H1 (cell line): ENCODE measurements around the gene INAVA. TPM values are rescaled to one million over a fixed set of nuclear protein-coding genes. Genes with fewer than 3 reads are reported as not detected.

Source experiments
- CTCF ChIA-PET: fragments of 300-600 bp; sonication (Branson Sonifier 250); formaldehyde crosslinking; loops from one replicate; lab custom pipeline; 2021; ENCODE audit not compliant: partially characterized antibody; lab: Charles Lee
- POLR2A ChIA-PET: fragments of 300-600 bp; sonication (Branson Sonifier 250); formaldehyde crosslinking; loops from one replicate; lab custom pipeline; 2021; ENCODE audit warnings: inconsistent platforms; ENCODE audit not compliant: partially characterized antibody; lab: Charles Lee
- DNase-seq, 2 experiments: peaks; one replicate each; pipeline versions ENCODE4 v3.0.0 to v3.0.0-alpha.2; 2010 to 2022; ENCODE audit warnings: low spot score in 2 of 2, low read depth in 1 of 2, mixed read lengths in 1 of 2
- FAIRE-seq: peaks from 2 replicates; lab custom pipeline; 2011; peaks lifted over from hg19 to GRCh38; lab: Jason Lieb, UNC
- H2AFZ ChIP-seq: 2 replicates; pipeline ENCODE4 v1.8.1; 2012; ENCODE audit warnings: low read length, inconsistent platforms
- H2AK5ac ChIP-seq: 2 replicates; pipeline ENCODE4 v1.6.1; 2013; ENCODE audit warnings: low read depth, low read length
- H2BK120ac ChIP-seq: replicated peaks from 2 replicates; pipeline ENCODE3; 2013; ENCODE audit warnings: low read depth, low read length, inconsistent platforms
- H2BK12ac ChIP-seq: 2 replicates; pipeline ENCODE4 v1.6.1; 2013; ENCODE audit warnings: low read depth, low read length
- H2BK15ac ChIP-seq: 2 replicates; pipeline ENCODE4 v1.6.1; 2013; ENCODE audit warnings: low read length
- H2BK20ac ChIP-seq: 2 replicates; pipeline ENCODE4 v1.6.1; 2013; ENCODE audit warnings: low read length
- H2BK5ac ChIP-seq: 2 replicates; pipeline ENCODE4 v1.6.1; 2013; ENCODE audit warnings: low read depth, low read length
- H3K14ac ChIP-seq: 2 replicates; pipeline ENCODE4 v1.6.1; 2013; ENCODE audit warnings: inconsistent platforms; ENCODE audit not compliant: insufficient read length
- H3K18ac ChIP-seq: 2 replicates; pipeline ENCODE4 v1.6.1; 2013; ENCODE audit warnings: low read length; ENCODE audit errors: extremely low read depth
- H3K23ac ChIP-seq: 2 replicates; pipeline ENCODE4 v1.6.1; 2013; ENCODE audit warnings: inconsistent platforms; ENCODE audit not compliant: insufficient read length
- H3K23me2 ChIP-seq: 2 replicates; pipeline ENCODE4 v1.6.1; 2013; ENCODE audit warnings: low read depth, low read length
- H3K27ac ChIP-seq: 2 replicates; pipeline ENCODE4 v1.6.1; 2011; ENCODE audit warnings: low read depth, low read length, inconsistent platforms
- H3K27me3 ChIP-seq, 4 experiments: replicated peaks in 1 of 4; 1 replicate in 1 of 4; 2 replicates in 3 of 4; pipeline versions ENCODE4 v1.6.1 to v1.8.1; 2011 to 2013; ENCODE audit warnings: low read length in 3 of 4, mild to moderate bottlenecking in 3 of 4, inconsistent platforms in 2 of 4, mixed read lengths in 2 of 4, moderate library complexity in 1 of 4; ENCODE audit not compliant: control insufficient read depth in 3 of 4, insufficient read depth in 3 of 4; ENCODE audit errors: extremely low read depth in 1 of 4
- H3K36me3 ChIP-seq, 4 experiments: 2 replicates each; pipeline versions ENCODE4 v1.6.1 to v1.8.1; 2011 to 2013; ENCODE audit warnings: mild to moderate bottlenecking in 4 of 4, low read length in 3 of 4, moderate library complexity in 2 of 4, control low read depth in 1 of 4, inconsistent platforms in 1 of 4; ENCODE audit not compliant: insufficient read depth in 4 of 4, control insufficient read depth in 2 of 4
- H3K4ac ChIP-seq: replicated peaks from 2 replicates; pipeline ENCODE3; 2013; ENCODE audit warnings: low read length, low read depth, mixed read lengths, inconsistent platforms; ENCODE audit not compliant: insufficient read length
- H3K4me1 ChIP-seq, 4 experiments: replicated peaks in 1 of 4; 1 replicate in 1 of 4; 2 replicates in 3 of 4; pipeline versions ENCODE4 v1.6.1 to v1.8.1; 2011 to 2013; ENCODE audit warnings: low read length in 3 of 4, inconsistent platforms in 2 of 4, mixed read lengths in 1 of 4; ENCODE audit not compliant: insufficient read depth in 4 of 4, control insufficient read depth in 3 of 4
- H3K4me2 ChIP-seq, 2 experiments: 2 replicates each; pipeline versions ENCODE4 v1.6.1 to v1.8.1; 2011 to 2013; ENCODE audit warnings: low read depth in 2 of 2, low read length in 2 of 2, control low read depth in 1 of 2, inconsistent platforms in 1 of 2, mild to moderate bottlenecking in 1 of 2; ENCODE audit not compliant: insufficient read depth in 1 of 2
- H3K4me3 ChIP-seq, 4 experiments: fragments of 200-600, 300-600 bp in 1 of 4; sonication (generic), shearing (Covaris generic), sonication (Bioruptor Twin) in 1 of 4; 2 replicates each; pipeline versions ENCODE4 v1.5.1 to v1.8.1; 2011 to 2016; ENCODE audit warnings: low read length in 4 of 4, low read depth in 3 of 4, control low read depth in 2 of 4, inconsistent platforms in 2 of 4, mild to moderate bottlenecking in 2 of 4, mixed read lengths in 1 of 4, moderate library complexity in 1 of 4; ENCODE audit not compliant: insufficient read depth in 2 of 4; ENCODE audit errors: extremely low read depth in 1 of 4
- H3K56ac ChIP-seq: replicated peaks from 2 replicates; pipeline ENCODE3; 2013; ENCODE audit warnings: low read depth, mild to moderate bottlenecking, mixed read lengths, low read length, inconsistent platforms; ENCODE audit not compliant: insufficient read length
- H3K79me1 ChIP-seq: 2 replicates; pipeline ENCODE4 v1.6.1; 2013; ENCODE audit warnings: low read depth, low read length, control low read depth
- H3K79me2 ChIP-seq, 2 experiments: 2 replicates each; pipeline versions ENCODE4 v1.6.1 to v1.8.1; 2012 to 2013; ENCODE audit warnings: low read length in 2 of 2, mild to moderate bottlenecking in 2 of 2, inconsistent platforms in 1 of 2; ENCODE audit not compliant: insufficient read depth in 2 of 2, control insufficient read depth in 1 of 2
- H3K9ac ChIP-seq, 4 experiments: replicated peaks in 1 of 4; 1 replicate in 1 of 4; 2 replicates in 3 of 4; pipeline versions ENCODE4 v1.6.1 to v1.8.1; 2011 to 2013; ENCODE audit warnings: low read depth in 3 of 4, low read length in 3 of 4, control low read depth in 2 of 4, mild to moderate bottlenecking in 2 of 4, moderate library complexity in 2 of 4, inconsistent platforms in 1 of 4; ENCODE audit errors: extremely low read depth in 1 of 4
- H3K9me3 ChIP-seq, 2 experiments: 2 replicates each; pipeline versions ENCODE4 v1.6.1 to v1.8.1; 2012 to 2013; ENCODE audit warnings: mild to moderate bottlenecking in 2 of 2, moderate library complexity in 2 of 2, control low read depth in 1 of 2, inconsistent platforms in 1 of 2, low read depth in 1 of 2, low read length in 1 of 2, mixed read lengths in 1 of 2; ENCODE audit not compliant: insufficient read depth in 2 of 2
- H4K20me1 ChIP-seq, 2 experiments: replicated peaks in 1 of 2; 2 replicates each; pipeline versions ENCODE3 to v1.8.1; 2011 to 2013; ENCODE audit warnings: inconsistent platforms in 2 of 2, low read length in 2 of 2, mild to moderate bottlenecking in 1 of 2; ENCODE audit not compliant: insufficient read depth in 2 of 2, control insufficient read depth in 1 of 2
- H4K5ac ChIP-seq: 2 replicates; pipeline ENCODE4 v1.6.1; 2013; ENCODE audit warnings: low read length, low read depth, mixed read lengths, inconsistent platforms; ENCODE audit not compliant: insufficient read length
- H4K8ac ChIP-seq: 2 replicates; pipeline ENCODE4 v1.8.0; 2013; ENCODE audit warnings: mild to moderate bottlenecking, moderate library complexity, low read length, inconsistent platforms; ENCODE audit not compliant: insufficient read depth; ENCODE audit errors: extremely low read depth
- H4K91ac ChIP-seq: replicated peaks from 2 replicates; pipeline ENCODE3; 2013; ENCODE audit warnings: low read length, mixed read lengths, inconsistent platforms; ENCODE audit not compliant: insufficient read length
- ATF2 ChIP-seq: IDR thresholded peaks from 2 replicates; pipeline ENCODE4 v1.6.1; 2012; ENCODE audit warnings: low read length, inconsistent platforms
- CBX8 ChIP-seq: fragments of 300-800, 300-1000 bp; sonication (generic); IDR thresholded peaks from 2 replicates; pipeline ENCODE4 v1.7.1; 2016; ENCODE audit warnings: low read depth, low read length, borderline replicate concordance
- EGR1 ChIP-seq: IDR thresholded peaks from 2 replicates; pipeline ENCODE4 v1.6.1; 2011; ENCODE audit warnings: low read depth, low read length, borderline replicate concordance
- FOSL1 ChIP-seq: IDR thresholded peaks from 2 replicates; pipeline ENCODE4 v1.6.1; 2011; ENCODE audit warnings: mild to moderate bottlenecking, low read depth, low read length, moderate library complexity; ENCODE audit not compliant: insufficient read depth
- JUND ChIP-seq: IDR thresholded peaks from 2 replicates; pipeline ENCODE4 v1.6.1; 2011; ENCODE audit warnings: mild to moderate bottlenecking, improper control_type of control experiment, low read length
- PHF8 ChIP-seq: fragments of 200-600 bp; sonication (generic); conservative IDR thresholded peaks from 2 replicates; pipeline ENCODE4 v1.7.1; 2012; ENCODE audit warnings: low read depth, mild to moderate bottlenecking, inconsistent platforms, low read length, moderate library complexity
- POU5F1 ChIP-seq: IDR thresholded peaks from 2 replicates; pipeline ENCODE4 v1.6.1; 2011; ENCODE audit warnings: low read depth, mild to moderate bottlenecking, low read length, moderate library complexity
- RBBP5 ChIP-seq: IDR thresholded peaks from 2 replicates; pipeline ENCODE4 v1.7.1; 2012; ENCODE audit warnings: low read depth, mild to moderate bottlenecking, inconsistent platforms, low read length, moderate library complexity, borderline replicate concordance
- SIRT6 ChIP-seq: IDR thresholded peaks from one replicate; pipeline ENCODE4 v1.7.1; 2012; ENCODE audit warnings: low read length, inconsistent platforms
- TCF12 ChIP-seq: IDR thresholded peaks from 2 replicates; pipeline ENCODE4 v1.6.1; 2011; ENCODE audit warnings: low read depth, mild to moderate bottlenecking, low read length
- WGBS, 2 experiments: shearing (Covaris generic) in 1 of 2; methylation state at CpG; one replicate each; pipeline versions ENCODE4 v1.1.6 to v1.1.7; 2013 to 2015; ENCODE audit warnings: low lambda C conversion rate in 2 of 2, mixed read lengths in 2 of 2, inconsistent platforms in 1 of 2, low coverage in 1 of 2, missing lambda C conversion rate in 1 of 2; ENCODE audit not compliant: insufficient replicate concordance in 2 of 2, insufficient coverage in 1 of 2, insufficient read length in 1 of 2; ENCODE audit errors: extremely low coverage in 1 of 2, missing lambda C conversion rate in 1 of 2; 5-methylcytosine and 5-hydroxymethylcytosine counted together
- polyA plus RNA-seq, 7 experiments: library from polyadenylated mRNA; depleted of rRNA in 3 of 7; stranded (reverse) in 5 of 7; unstranded in 2 of 7; fragments of >200 nt in 5 of 7; fragments of 200-250 nt in 2 of 7; gene quantifications; 1 replicate in 5 of 7; 2 replicates in 1 of 7; 4 replicates in 1 of 7; pipeline versions ENCODE4 v1.2.1 to v1.2.3, GENCODE V29; 2011 to 2013; ENCODE audit warnings: missing spikeins in 2 of 7, mixed read lengths in 2 of 7
- total RNA-seq: library from RNA; stranded (reverse); fragmentation: NEBNext Ultra II Directional; extraction: Animal tissue kit (Norgen Biotek cat#: 25700); gene quantifications from 2 replicates; pipeline ENCODE4 v1.2.1, GENCODE V29; 2021

The INAVA gene
- total and polyA plus RNA-seq, 2 of the 8 experiments (the other 6 are each of a cell fraction or from before 2014, with no cell fraction given), result 46.8 to 49.3 TPM

DNA sequence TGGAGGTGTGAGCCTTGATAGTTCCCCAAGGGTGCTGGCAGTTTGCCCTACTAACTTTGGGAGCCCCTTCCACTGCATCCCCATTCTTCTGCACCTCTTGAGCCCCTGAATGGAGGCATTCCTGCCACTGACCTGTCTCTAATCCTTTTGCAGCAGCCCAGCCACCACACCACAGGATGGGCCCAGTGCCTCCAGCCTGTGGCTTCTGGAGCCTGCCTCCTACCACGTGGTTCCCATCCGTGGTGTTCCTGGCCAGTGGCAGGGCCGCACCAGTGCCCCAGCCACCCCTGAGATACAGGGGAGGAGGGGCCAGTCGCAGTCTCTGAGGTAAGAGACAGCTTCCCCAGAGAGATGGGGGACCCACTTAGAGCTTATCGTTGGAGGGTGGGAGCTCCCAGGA lies 14.4 kb downstream of the INAVA start:
- TF ChIP-seq JUND, result no peak
- TF ChIP-seq POU5F1, result no peak
- no peak for TF ChIP-seq SIRT6
- TF ChIP-seq TCF12, result no peak
- TF ChIP-seq RBBP5, result no peak
- no peak for TF ChIP-seq ATF2
- no peak for TF ChIP-seq PHF8
- TF ChIP-seq CBX8, result no peak
- no peak for TF ChIP-seq FOSL1
- TF ChIP-seq EGR1, result no peak
- no peaks in the 10 kb centered on the region for H3K79me2 ChIP-seq
- no peak overlapping the region for H3K23ac ChIP-seq
- H2BK5ac ChIP-seq, result no peak overlapping the region
- H2BK12ac ChIP-seq, result no peak overlapping the region
- H2BK120ac ChIP-seq, result no peak overlapping the region
- H2BK20ac ChIP-seq, result no peak overlapping the region
- H3K56ac ChIP-seq, result no peak overlapping the region
- no peak overlapping the region for H2BK15ac ChIP-seq
- FAIRE-seq, result no peak
- H3K4ac ChIP-seq, result no peak overlapping the region
- no peaks in the 10 kb centered on the region for H3K27me3 ChIP-seq
- no peak overlapping the region for H3K4me2 ChIP-seq
- no peak overlapping the region for H3K4me3 ChIP-seq
- H3K79me1 ChIP-seq, result no peaks in the 10 kb centered on the region
- no peak overlapping the region for H3K14ac ChIP-seq
- no peaks in the 10 kb centered on the region for H3K23me2 ChIP-seq
- H3K4me1 ChIP-seq, result no peaks in the 10 kb centered on the region
- H2AK5ac ChIP-seq, result no peak overlapping the region
- no peak overlapping the region for H3K18ac ChIP-seq
- 96% methylated on average over 5 of the region's 5 CpGs; no CpG with 5 or more reads in 1 of the 2 experiments for WGBS, 2 experiments
- no peak overlapping the region for H4K91ac ChIP-seq
- no peak overlapping the region for H2AFZ ChIP-seq
- no peak overlapping the region for H4K8ac ChIP-seq
- ChIA-PET POLR2A (interaction anchor here (0.6 to 15.2 kb wide), 3 partner anchors 9 to 1349 kb away, joined by 3 to 208 read pairs (median 5); partner anchors contain the start of gene INAVA), CTCF (interaction anchor here (0.6 to 2.2 kb wide), 3 partner anchors 11 to 287 kb away, joined by 3 to 8 read pairs (median 3); no protein-coding TSS in a partner anchor)
- no peak for DNase-seq
- H3K27ac ChIP-seq, result no peak overlapping the region
- H3K36me3 ChIP-seq, result peaks cover 27 to 71% (median 49%) of the 10 kb centered on the region in 4 experiments; a peak in 7 of 8 replicates
- H4K20me1 ChIP-seq, result peaks cover 0 to 6% of the 10 kb centered on the region in 2 experiments
- H3K9ac ChIP-seq, result no peak overlapping the region
- no peak overlapping the region for H4K5ac ChIP-seq
- no peaks in the 10 kb centered on the region for H3K9me3 ChIP-seq
